Peyer's patch (tissue), 4 donors: ENCODE data around the gene PRRT3. TPM values are rescaled to one million over a fixed set of nuclear protein-coding genes. Genes with fewer than 3 reads are reported as not detected.
A peak's percentile ranks its signal among the peaks of the same experiment; 100 is the strongest.

Source experiments
- DNase-seq, 3 donors: peaks; one replicate each; pipeline ENCODE4 v3.0.0-alpha.2; 2017 to 2019
- H3K27ac ChIP-seq, 4 donors: fragments of 200-600 bp; sonication (generic); one replicate each; pipeline ENCODE4 v1.5.1; 2016 to 2019
- H3K27me3 ChIP-seq, 2 donors: fragments of 200-600 bp; sonication (generic); one replicate each; pipeline ENCODE4 v1.5.1; 2019
- H3K36me3 ChIP-seq, 3 donors: fragments of 200-600 bp; sonication (generic); one replicate each; pipeline ENCODE4 v1.5.1; 2016 to 2019
- H3K4me1 ChIP-seq, 4 donors: fragments of 200-600 bp; sonication (generic); one replicate each; pipeline ENCODE4 v1.5.1; 2016 to 2019
- H3K4me3 ChIP-seq, 4 donors: fragments of 200-600 bp; sonication (generic); 1 replicate in 3 of 4; 2 replicates in 1 of 4; pipeline ENCODE4 v1.5.1; 2016 to 2019; ENCODE audit warnings: mild to moderate bottlenecking in 1 of 4
- H3K9me3 ChIP-seq, 4 donors: fragments of 200-600 bp; sonication (generic); one replicate each; pipeline ENCODE4 v1.5.1; 2016 to 2019; ENCODE audit warnings: mild to moderate bottlenecking in 1 of 4
- CTCF ChIP-seq, 6 experiments: fragments of 450-650 bp in 4 of 6; fragments of 200-600 bp in 2 of 6; sonication (generic) in 1 of 6; IDR thresholded peaks; one replicate each; pipeline ENCODE4 v1.5.1; 2017 to 2019; ENCODE audit warnings: antibody characterized with exemption in 6 of 6, mild to moderate bottlenecking in 3 of 6, moderate library complexity in 1 of 6
- POLR2A ChIP-seq, 2 donors: fragments of 450-650 bp; IDR thresholded peaks; one replicate each; pipeline ENCODE4 v1.5.1; 2017; ENCODE audit warnings: antibody characterized with exemption in 2 of 2, mild to moderate bottlenecking in 2 of 2, moderate library complexity in 2 of 2
- total RNA-seq, 4 donors: library from RNA; depleted of rRNA; stranded (reverse); fragments of >200 nt; gene quantifications; one replicate each; pipeline ENCODE4 v1.1.0, GENCODE V29; 2016

PRRT3 gene
- total RNA-seq, 4 donors from 2014 or later, result 1.9 to 13.2 (median 3.6) TPM

GRCh38 chr3:9951126-9951525, 1.1 kb downstream of the PRRT3 start:
- TF ChIP-seq CTCF (IDR thresholded peaks at IDR 0.05) (no peak), POLR2A (IDR thresholded peaks at IDR 0.05) (no peak)

GRCh38 chr3:9949626-9950025, 2.6 kb downstream of the PRRT3 start:
- no peak overlapping the region for H3K27ac ChIP-seq
- TF ChIP-seq POLR2A (IDR thresholded peaks at IDR 0.05), result no peak
- TF ChIP-seq CTCF (IDR thresholded peaks at IDR 0.05), result no peak
- no peaks in the 10 kb centered on the region for H3K27me3 ChIP-seq
- H3K4me3 ChIP-seq, result no peak overlapping the region
- DNase-seq, result peak in 1 of 3 donors; percentile 41
- no peaks in the 10 kb centered on the region for H3K9me3 ChIP-seq
- H3K4me1 ChIP-seq, result peaks cover 0 to 20% (median 5%) of the 10 kb centered on the region in 4 donors
- H3K36me3 ChIP-seq, result no peaks in the 10 kb centered on the region

More at GRCh38 chr3:9951126-9951525, 1.1 kb downstream of the PRRT3 start:
- Histone ChIP-seq H3K27me3 (no peaks in the 10 kb centered on the region), H3K9me3 (no peaks in the 10 kb centered on the region), H3K4me3 (peak overlapping the region in 1 of 4 donors; percentile 55), H3K27ac (no peak overlapping the region), H3K36me3 (no peaks in the 10 kb centered on the region), H3K4me1 (peaks cover 0 to 20% (median 5%) of the 10 kb centered on the region in 4 donors)
- DNase-seq, result no peak

- Histone ChIP-seq H3K9me3 (no peaks in the 10 kb centered on the region), H3K27me3 (no peaks in the 10 kb centered on the region)
- TF ChIP-seq CTCF (IDR thresholded peaks at IDR 0.05) (no peak), POLR2A (IDR thresholded peaks at IDR 0.05) (no peak)
Observed at GRCh38 chr3:9949115-9949514, 3.1 kb downstream of the PRRT3 start.

GRCh38 chr3:9948586-9948985, 3.6 kb downstream of the PRRT3 start:
- H3K4me1 ChIP-seq, result peaks cover 0 to 20% (median 5%) of the 10 kb centered on the region in 4 donors
- no peak for TF ChIP-seq CTCF (IDR thresholded peaks at IDR 0.05)
- H3K4me3 ChIP-seq, result no peak overlapping the region
- DNase-seq, result peak in 1 of 3 donors; percentile 19
- no peaks in the 10 kb centered on the region for H3K9me3 ChIP-seq
- no peaks in the 10 kb centered on the region for H3K27me3 ChIP-seq
- H3K27ac ChIP-seq, result no peak overlapping the region
- H3K36me3 ChIP-seq, result no peaks in the 10 kb centered on the region

More at GRCh38 chr3:9949115-9949514, 3.1 kb downstream of the PRRT3 start:
- Histone ChIP-seq H3K4me3 (no peak overlapping the region), H3K36me3 (no peaks in the 10 kb centered on the region), H3K27ac (no peak overlapping the region), H3K4me1 (peaks cover 0 to 20% (median 5%) of the 10 kb centered on the region in 4 donors)
- peak in 1 of 3 donors; percentile 42 for DNase-seq

- peak in 2 of 3 donors; percentile 75 to 89 for DNase-seq
- H3K4me1 ChIP-seq, result peaks cover 0 to 18% (median 5%) of the 10 kb centered on the region in 4 donors
- H3K9me3 ChIP-seq, result no peaks in the 10 kb centered on the region
- H3K4me3 ChIP-seq, result peak overlapping the region; percentile 39 to 70 (median 52)
- no peaks in the 10 kb centered on the region for H3K27me3 ChIP-seq
- TF ChIP-seq CTCF (IDR thresholded peaks at IDR 0.05) (peak in 4 of 6 experiments; percentile 30 to 80 (median 70)), POLR2A (IDR thresholded peaks at IDR 0.05) (peak in 1 of 2 donors; percentile 12)
- no peaks in the 10 kb centered on the region for H3K36me3 ChIP-seq
- H3K27ac ChIP-seq, result peak overlapping the region; percentile 40 to 84 (median 72)
Observed at GRCh38 chr3:9947025-9947995, 4.9 kb downstream of the PRRT3 start.
